IMR-90 (cell line): Measurements from ENCODE around the gene ARMH1. TPM values are rescaled to one million over a fixed set of nuclear protein-coding genes. Genes with fewer than 3 reads are reported as not detected.

ENCODE experiments used
- ATAC-seq: fragments of 200-7000 bp; cut with Tn5 transposase; 2 replicates; pipeline ENCODE4 v1.9.1; 2020; ENCODE audit warnings: low read depth, mild to moderate bottlenecking, moderate library complexity
- BruUV-seq: library from RNA; stranded (reverse); fragments of 400-500 nt; replicated peaks from 2 replicates; lab custom pipeline; 2021; lab: Mats Ljungman, UMichigan
- CTCF ChIA-PET: fragments of 300-600 bp; formaldehyde crosslinking; extraction: SDS; loops from one replicate; lab custom pipeline; 2021; ENCODE audit warnings: antibody characterized with exemption; lab: Yijun Ruan, JAX
- POLR2A ChIA-PET: fragments of 300-600 bp; sonication (Branson Sonifier 250); formaldehyde crosslinking; loops from one replicate; lab custom pipeline; 2022; ENCODE audit warnings: antibody characterized with exemption; ENCODE audit not compliant: unreplicated experiment; lab: Charles Lee
- DNase-seq: peaks from one replicate; pipeline ENCODE4 v3.0.0; 2013
- H2AFZ ChIP-seq: replicated peaks from 2 replicates; pipeline ENCODE3; 2013; ENCODE audit warnings: low read length, mild to moderate bottlenecking; ENCODE audit not compliant: poor library complexity
- H2AK5ac ChIP-seq: 2 replicates; pipeline ENCODE4 v1.6.1; 2013; ENCODE audit warnings: low read depth, low read length, inconsistent platforms
- H2AK9ac ChIP-seq: replicated peaks from 2 replicates; pipeline ENCODE3; 2013; ENCODE audit warnings: mild to moderate bottlenecking, low read depth, low read length, moderate library complexity; ENCODE audit not compliant: poor library complexity
- H2BK120ac ChIP-seq: 2 replicates; pipeline ENCODE4 v1.6.1; 2013; ENCODE audit warnings: low read depth, low read length, inconsistent platforms
- H2BK15ac ChIP-seq: 3 replicates; pipeline ENCODE4 v1.6.1; 2013; ENCODE audit warnings: low read depth, low read length, inconsistent platforms
- H2BK20ac ChIP-seq: 2 replicates; pipeline ENCODE4 v1.6.1; 2013; ENCODE audit warnings: low read depth, mild to moderate bottlenecking, inconsistent platforms, low read length, moderate library complexity
- H2BK5ac ChIP-seq: 2 replicates; pipeline ENCODE4 v1.6.1; 2013; ENCODE audit warnings: mild to moderate bottlenecking, low read depth, low read length, inconsistent platforms; ENCODE audit not compliant: poor library complexity, severe bottlenecking
- H3K14ac ChIP-seq: replicated peaks from 2 replicates; pipeline ENCODE4 v1.6.1; 2013; ENCODE audit warnings: low read depth, low read length, inconsistent platforms
- H3K18ac ChIP-seq: 2 replicates; pipeline ENCODE4 v1.6.1; 2013; ENCODE audit warnings: low read depth, low read length, control low read depth
- H3K23ac ChIP-seq: 2 replicates; pipeline ENCODE4 v1.6.1; 2013; ENCODE audit warnings: low read depth, low read length, inconsistent platforms
- H3K27ac ChIP-seq: 2 replicates; pipeline ENCODE4 v1.5.1; 2013; ENCODE audit warnings: mild to moderate bottlenecking, control low read depth, low read length; ENCODE audit not compliant: insufficient read depth
- H3K27me3 ChIP-seq: 2 replicates; pipeline ENCODE4 v1.6.1; 2013; ENCODE audit warnings: low read length; ENCODE audit not compliant: control insufficient read depth, insufficient read depth
- H3K36me3 ChIP-seq: 2 replicates; pipeline ENCODE4 v1.6.1; 2013; ENCODE audit warnings: low read length, mixed read lengths; ENCODE audit not compliant: control insufficient read depth, insufficient read depth
- H3K4ac ChIP-seq: 2 replicates; pipeline ENCODE4 v1.6.1; 2013; ENCODE audit warnings: low read depth, low read length, inconsistent platforms
- H3K4me1 ChIP-seq: 2 replicates; pipeline ENCODE4 v1.6.1; 2013; ENCODE audit warnings: low read length, mixed read lengths; ENCODE audit not compliant: control insufficient read depth, insufficient read depth
- H3K4me2 ChIP-seq: 2 replicates; pipeline ENCODE4 v1.6.1; 2013; ENCODE audit warnings: low read depth, mild to moderate bottlenecking, control low read depth, low read length, moderate library complexity
- H3K4me3 ChIP-seq: 2 replicates; pipeline ENCODE4 v1.5.1; 2013; ENCODE audit warnings: low read depth, mild to moderate bottlenecking, control low read depth, low read length, moderate library complexity; ENCODE audit not compliant: insufficient read depth
- H3K56ac ChIP-seq: 2 replicates; pipeline ENCODE4 v1.6.1; 2013; ENCODE audit warnings: low read length, inconsistent platforms; ENCODE audit not compliant: insufficient read depth; ENCODE audit errors: extremely low read depth
- H3K79me1 ChIP-seq, 2 experiments: 2 replicates each; pipeline ENCODE4 v1.6.1; 2013; ENCODE audit warnings: low read length in 2 of 2, inconsistent platforms in 1 of 2, low read depth in 1 of 2
- H3K9ac ChIP-seq: 2 replicates; pipeline ENCODE4 v1.6.1; 2013; ENCODE audit warnings: low read depth, low read length, control low read depth
- H3K9me1 ChIP-seq: 2 replicates; pipeline ENCODE4 v1.6.1; 2013; ENCODE audit warnings: low read length, inconsistent platforms; ENCODE audit not compliant: insufficient read depth
- H3K9me3 ChIP-seq: 2 replicates; pipeline ENCODE4 v1.6.1; 2013; ENCODE audit warnings: low read length; ENCODE audit not compliant: control insufficient read depth, insufficient read depth
- H4K20me1 ChIP-seq: 2 replicates; pipeline ENCODE4 v1.6.1; 2013; ENCODE audit warnings: low read length, inconsistent platforms; ENCODE audit not compliant: insufficient read depth
- H4K5ac ChIP-seq: 2 replicates; pipeline ENCODE4 v1.6.1; 2013; ENCODE audit warnings: mild to moderate bottlenecking, low read depth, low read length, control low read depth
- H4K8ac ChIP-seq, 2 experiments: 2 replicates each; pipeline ENCODE4 v1.6.1; 2013; ENCODE audit warnings: low read depth in 2 of 2, low read length in 2 of 2, control low read depth in 1 of 2, inconsistent platforms in 1 of 2
- H4K91ac ChIP-seq: 2 replicates; pipeline ENCODE4 v1.6.1; 2013; ENCODE audit warnings: low read depth, low read length, inconsistent platforms; ENCODE audit not compliant: insufficient read depth
- BHLHE40 ChIP-seq: fragments of 150-350 bp; IDR thresholded peaks from 2 replicates; pipeline ENCODE4 v1.6.1; 2016; ENCODE audit warnings: mild to moderate bottlenecking, low read depth, low read length
- ELK1 ChIP-seq: fragments of 150-350 bp; IDR thresholded peaks from 2 replicates; pipeline ENCODE4 v1.6.1; 2016; ENCODE audit warnings: low read depth, mild to moderate bottlenecking, low read length, moderate library complexity, borderline replicate concordance
- WGBS, 2 experiments: methylation state at CpG; one replicate each; pipeline versions ENCODE4 v1.1.5 to v1.1.7; 2013; ENCODE audit warnings: missing lambda C conversion rate in 2 of 2; ENCODE audit not compliant: insufficient read length in 1 of 2; ENCODE audit errors: extremely low coverage in 2 of 2; 5-methylcytosine and 5-hydroxymethylcytosine counted together
- dilution Hi-C: fragments of 300-500 bp; cut with HindIII; formaldehyde crosslinking; loops from one replicate; pipeline ENCODE4 v1.14.3; 2018; ENCODE audit warnings: low sequenced_read_pairs; ENCODE audit not compliant: unreplicated experiment
- in situ Hi-C: fragments of 300-500 bp; cut with MboI; formaldehyde crosslinking; loops from 3 replicates; pipeline ENCODE4 v1.14.3; 2019; ENCODE audit warnings: low sequenced_read_pairs, inconsistent platforms, mixed read lengths
- intact Hi-C: fragments of 100-400 bp; cut with micrococcal nuclease; formaldehyde crosslinking; loops from 2 replicates; pipeline ENCODE4 v1.10.0; 2022
- polyA plus RNA-seq, 3 experiments: library from polyadenylated mRNA; depleted of rRNA; stranded (reverse); fragments of >200 nt; gene quantifications; 2 replicates each; pipeline ENCODE4 v1.2.3, GENCODE V29; 2012; ENCODE audit warnings: low replicate concordance in 1 of 3
- total RNA-seq: library from RNA; depleted of rRNA; stranded (reverse); fragments of >200 nt; gene quantifications from 2 replicates; pipeline ENCODE4 v1.2.3, GENCODE V29; 2012

ARMH1 gene
- total and polyA plus RNA-seq, 2 of the 4 experiments (the other 2 are of a cell fraction), result 0.36 to 0.72 TPM

GRCh38 chr1:44645476-44646244, 28.9 kb upstream of the ARMH1 start:
- Histone ChIP-seq H2BK15ac (peak overlapping the region; percentile 84; the same call in 1 of the 3 replicates), H3K23ac (peak overlapping the region; percentile 62), H3K4me3 (no peak overlapping the region), H3K4me1 (peaks cover 19% of the 10 kb centered on the region), H3K18ac (peak overlapping the region; percentile 12; the same call in 1 of the 2 replicates), H2AFZ (peak overlapping the region; percentile 64), H3K79me1 (peaks cover 8 to 40% of the 10 kb centered on the region in 2 experiments; a peak in 3 of 4 replicates), H3K9me1 (peaks cover 22% of the 10 kb centered on the region), H3K4ac (peak overlapping the region; percentile 93), H4K20me1 (peaks cover 43% of the 10 kb centered on the region), H3K36me3 (peaks cover 67% of the 10 kb centered on the region), H2BK5ac (peak overlapping the region; percentile 75), H4K8ac (peak overlapping the region; percentile 62 to 81), H2BK20ac (peak overlapping the region; percentile 57), H2BK120ac (peak overlapping the region; percentile 62), H3K9ac (0 out of 2 replicates have a peak overlapping the region, but pooled peaks have one; percentile 2), H2AK5ac (peak overlapping the region; percentile 79), H4K91ac (peak overlapping the region; percentile 82), H3K27ac (peak overlapping the region; percentile 74), H3K4me2 (peak overlapping the region; percentile 63), H3K9me3 (no peaks in the 10 kb centered on the region), H3K27me3 (no peaks in the 10 kb centered on the region), H4K5ac (peak overlapping the region; percentile 21; the same call in 1 of the 2 replicates), H2AK9ac (peak overlapping the region; percentile 69), H3K56ac (peak overlapping the region; percentile 76), H3K14ac (peak overlapping the region; percentile 84)
- ChIA-PET CTCF (interaction anchor here (1.3 to 1.4 kb wide), 2 partner anchors 10 to 38 kb away, joined by 3 to 7 read pairs; no protein-coding TSS in a partner anchor), POLR2A (interaction anchor here (0.5 to 1.0 kb wide), 2 partner anchors 11 to 13 kb away, joined by 5 read pairs; no protein-coding TSS in a partner anchor)
- BruUV-seq, result no TSS peak
- intact Hi-C loops (loop anchor here (1.0 kb wide), 1 partner anchor 14 kb away; no protein-coding TSS in a partner anchor), dilution Hi-C loops (no loop called here), in situ Hi-C loops (no loop called here)
- DNase-seq, result peak; percentile 73
- WGBS, 2 experiments, result 42% methylated on average over 2 of the region's 18 CpGs; no CpG with 5 or more reads in 1 of the 2 experiments
- peak; percentile 43 for ATAC-seq
- peak; percentile 44; the same call in 1 of the 2 replicates for TF ChIP-seq BHLHE40
- TF ChIP-seq ELK1, result no peak
